Vagina (tissue), 2 donors: ENCODE measurements around the gene PIP5K1C. TPM values are rescaled to one million over a fixed set of nuclear protein-coding genes. Genes with fewer than 3 reads are reported as not detected.

Experiments
- DNase-seq, 2 donors: peaks; one replicate each; pipeline ENCODE4 v3.0.0-alpha.2; 2017; ENCODE audit errors: extremely low spot score in 2 of 2
- H3K27ac ChIP-seq: fragments of 200-600 bp; sonication (generic); one replicate; pipeline ENCODE4 v1.5.1; 2019
- H3K27me3 ChIP-seq: fragments of 200-600 bp; sonication (generic); one replicate; pipeline ENCODE4 v1.5.1; 2019
- H3K36me3 ChIP-seq, 2 donors: fragments of 200-600 bp; sonication (generic); one replicate each; pipeline ENCODE4 v1.5.1; 2017 to 2019
- H3K4me1 ChIP-seq: fragments of 200-600 bp; sonication (generic); one replicate; pipeline ENCODE4 v1.5.1; 2019
- H3K4me3 ChIP-seq, 2 donors: fragments of 200-600 bp; sonication (generic); 1 replicate in 1 of 2; 2 replicates in 1 of 2; pipeline ENCODE4 v1.5.1; 2016 to 2019
- H3K9me3 ChIP-seq: fragments of 200-600 bp; sonication (generic); one replicate; pipeline ENCODE4 v1.5.1; 2019
- CTCF ChIP-seq, 3 experiments: fragments of 450-650 bp in 2 of 3; fragments of 200-600 bp in 1 of 3; sonication (generic) in 1 of 3; IDR thresholded peaks; one replicate each; pipeline ENCODE4 v1.5.1; 2017 to 2019; ENCODE audit warnings: antibody characterized with exemption in 3 of 3, mild to moderate bottlenecking in 2 of 3, moderate library complexity in 2 of 3
- POLR2A ChIP-seq, 2 donors: fragments of 450-650 bp; IDR thresholded peaks; one replicate each; pipeline ENCODE4 v1.6.1; 2017; ENCODE audit warnings: antibody characterized with exemption in 2 of 2, mild to moderate bottlenecking in 2 of 2, moderate library complexity in 2 of 2
- POLR2AphosphoS5 ChIP-seq, 2 donors: sonication (generic); formaldehyde crosslinking; IDR thresholded peaks; one replicate each; pipeline ENCODE4 v1.9.0; 2017; ENCODE audit warnings: antibody characterized with exemption in 2 of 2, mild to moderate bottlenecking in 2 of 2, low read depth in 1 of 2; ENCODE audit not compliant: insufficient read depth in 1 of 2
- intact Hi-C: fragments of 100-400 bp; cut with DNase I; formaldehyde crosslinking; loops from one replicate; pipeline ENCODE4 v1.15.1; 2023
- total RNA-seq: library from RNA; depleted of rRNA; stranded (reverse); fragments of >200 nt; gene quantifications from one replicate; pipeline ENCODE4 v1.2.3, GENCODE V29; 2016

The PIP5K1C gene
- total RNA-seq, 1 donor from 2014 or later = 24.1 TPM

- no peaks in the 10 kb centered on the region for H3K36me3 ChIP-seq
- no peak overlapping the region for H3K4me3 ChIP-seq
- DNase-seq = no peak
- no peaks in the 10 kb centered on the region for H3K27me3 ChIP-seq
- H3K9me3 ChIP-seq = no peaks in the 10 kb centered on the region
- no peak overlapping the region for H3K27ac ChIP-seq
- intact Hi-C loops = no loop called here
- H3K4me1 ChIP-seq = no peaks in the 10 kb centered on the region
- no peak for TF ChIP-seq CTCF (IDR thresholded peaks at IDR 0.05)
- TF ChIP-seq POLR2A (IDR thresholded peaks at IDR 0.05) = no peak
- no peak for TF ChIP-seq POLR2AphosphoS5 (IDR thresholded peaks at IDR 0.05; ENCODE audit: insufficient read depth in 1 of 2, low read depth in 1 of 2)
Measured at GRCh38 chr19:3595521-3596061, 104.7 kb downstream of the PIP5K1C start.

GRCh38 chr19:3593156-3593555, 107.1 kb downstream of the PIP5K1C start:
- no peak overlapping the region for H3K4me3 ChIP-seq
- no peaks in the 10 kb centered on the region for H3K27me3 ChIP-seq
- TF ChIP-seq CTCF (IDR thresholded peaks at IDR 0.05) (no peak), POLR2A (IDR thresholded peaks at IDR 0.05) (no peak), POLR2AphosphoS5 (IDR thresholded peaks at IDR 0.05; ENCODE audit: insufficient read depth in 1 of 2, low read depth in 1 of 2) (no peak)
- H3K4me1 ChIP-seq = no peaks in the 10 kb centered on the region
- no peaks in the 10 kb centered on the region for H3K36me3 ChIP-seq
- intact Hi-C loops = no loop called here
- H3K27ac ChIP-seq = no peak overlapping the region
- H3K9me3 ChIP-seq = no peaks in the 10 kb centered on the region
- no peak for DNase-seq

- Histone ChIP-seq H3K4me3 (no peak overlapping the region), H3K27ac (no peak overlapping the region), H3K36me3 (no peaks in the 10 kb centered on the region), H3K27me3 (no peaks in the 10 kb centered on the region), H3K4me1 (no peaks in the 10 kb centered on the region), H3K9me3 (no peaks in the 10 kb centered on the region)
- no peak for DNase-seq
- intact Hi-C loops = no loop called here
- TF ChIP-seq POLR2AphosphoS5 (IDR thresholded peaks at IDR 0.05; ENCODE audit: insufficient read depth in 1 of 2, low read depth in 1 of 2) (no peak), CTCF (IDR thresholded peaks at IDR 0.05) (no peak), POLR2A (IDR thresholded peaks at IDR 0.05) (no peak)
Measured at GRCh38 chr19:3591876-3592613, 108.2 kb downstream of the PIP5K1C start.

- Histone ChIP-seq H3K27ac (no peak overlapping the region), H3K4me1 (peaks cover 8% of the 10 kb centered on the region), H3K36me3 (no peaks in the 10 kb centered on the region), H3K27me3 (no peaks in the 10 kb centered on the region), H3K4me3 (no peak overlapping the region), H3K9me3 (no peaks in the 10 kb centered on the region)
- TF ChIP-seq POLR2A (IDR thresholded peaks at IDR 0.05) (no peak), POLR2AphosphoS5 (IDR thresholded peaks at IDR 0.05; ENCODE audit: insufficient read depth in 1 of 2, low read depth in 1 of 2) (no peak), CTCF (IDR thresholded peaks at IDR 0.05) (no peak)
- no peak for DNase-seq
- intact Hi-C loops = no loop called here
Measured at GRCh38 chr19:3590991-3591659, 109.1 kb downstream of the PIP5K1C start.

- H3K4me3 ChIP-seq = no peak overlapping the region
- intact Hi-C loops = no loop called here
- no peak overlapping the region for H3K27ac ChIP-seq
- no peaks in the 10 kb centered on the region for H3K9me3 ChIP-seq
- TF ChIP-seq POLR2A (IDR thresholded peaks at IDR 0.05) (no peak), POLR2AphosphoS5 (IDR thresholded peaks at IDR 0.05; ENCODE audit: insufficient read depth in 1 of 2, low read depth in 1 of 2) (no peak), CTCF (IDR thresholded peaks at IDR 0.05) (no peak)
- H3K27me3 ChIP-seq = no peaks in the 10 kb centered on the region
- peaks cover 14% of the 10 kb centered on the region for H3K4me1 ChIP-seq
- no peaks in the 10 kb centered on the region for H3K36me3 ChIP-seq
- DNase-seq = no peak
Measured at GRCh38 chr19:3589949-3590348, 110.3 kb downstream of the PIP5K1C start.
